HEK293 (cell line): Measurements from ENCODE around the gene NXT1.

Experiments used
- CTCF ChIA-PET: fragments of 350-600 bp; formaldehyde crosslinking; extraction: SDS; loops from one replicate; lab custom pipeline; 2021; ENCODE audit warnings: antibody characterized with exemption; lab: Yijun Ruan, JAX
- POLR2A ChIA-PET: fragments of 300-600 bp; formaldehyde crosslinking; extraction: SDS; loops from one replicate; lab custom pipeline; 2020; ENCODE audit warnings: antibody characterized with exemption, inconsistent platforms; lab: Yijun Ruan, JAX
- H3K27ac ChIP-seq: fragments of 200-500 bp; sonication (Bioruptor generic); 2 replicates; pipeline ENCODE4 v1.5.1; 2014; ENCODE audit warnings: low read depth, low read length, control low read depth, inconsistent platforms; ENCODE audit errors: extremely low read depth
- H3K36me3 ChIP-seq, 2 experiments: fragments of 200-500 bp in 1 of 2; sonication (Bioruptor generic) in 1 of 2; 1 replicate in 1 of 2; 2 replicates in 1 of 2; pipeline ENCODE4 v1.5.1; 2014 to 2017; ENCODE audit warnings: inconsistent platforms in 2 of 2, low read length in 2 of 2; ENCODE audit not compliant: control insufficient read depth in 2 of 2, insufficient read depth in 1 of 2
- H3K4me1 ChIP-seq: fragments of 200-500 bp; sonication (Bioruptor generic); 2 replicates; pipeline ENCODE4 v1.5.1; 2014; ENCODE audit warnings: mild to moderate bottlenecking, low read length, inconsistent platforms; ENCODE audit not compliant: control insufficient read depth, insufficient read depth
- H3K4me3 ChIP-seq: 2 replicates; pipeline ENCODE4 v1.5.1; 2011; ENCODE audit warnings: low read depth, mild to moderate bottlenecking, control low read depth, low read length, moderate library complexity
- H3K9me3 ChIP-seq: fragments of 200-500 bp; sonication (Bioruptor generic); 2 replicates; pipeline ENCODE4 v1.5.1; 2014; ENCODE audit warnings: low read depth, low read length, inconsistent platforms; ENCODE audit not compliant: control insufficient read depth, insufficient read depth
- BCL11B ChIP-seq: fragments of 450-650 bp; formaldehyde crosslinking; IDR thresholded peaks from 2 replicates; pipeline ENCODE4 v1.5.1; 2016; ENCODE audit warnings: low read depth, missing biosample characterization, missing genetic modification characterization
- IKZF3 ChIP-seq: fragments of 450-650 bp; IDR thresholded peaks from 2 replicates; pipeline ENCODE4 v1.5.0; 2018; ENCODE audit warnings: missing biosample characterization, mild to moderate bottlenecking, missing genetic modification characterization, moderate library complexity
- KLF9 ChIP-seq: fragments of 450-650 bp; formaldehyde crosslinking; IDR thresholded peaks from 2 replicates; pipeline ENCODE4 v1.5.1; 2016; ENCODE audit warnings: missing biosample characterization, missing genetic modification characterization, low read depth
- ZBTB20 ChIP-seq: fragments of 450-650 bp; formaldehyde crosslinking; IDR thresholded peaks from 2 replicates; pipeline ENCODE4 v1.5.1; 2016; ENCODE audit warnings: missing biosample characterization, missing genetic modification characterization
- ZFHX2 ChIP-seq: fragments of 450-650 bp; formaldehyde crosslinking; conservative IDR thresholded peaks from 2 replicates; pipeline ENCODE4 v1.5.1; 2016; ENCODE audit warnings: missing biosample characterization, missing genetic modification characterization
- ZNF146 ChIP-seq: fragments of 450-650 bp; formaldehyde crosslinking; IDR thresholded peaks from 2 replicates; pipeline ENCODE4 v1.5.1; 2016; ENCODE audit warnings: missing biosample characterization, missing genetic modification characterization
- ZNF155 ChIP-seq: fragments of 450-650 bp; formaldehyde crosslinking; IDR thresholded peaks from 2 replicates; pipeline ENCODE4 v1.5.1; 2016; ENCODE audit warnings: missing biosample characterization, missing genetic modification characterization
- ZNF169 ChIP-seq: fragments of 450-650 bp; formaldehyde crosslinking; IDR thresholded peaks from 2 replicates; pipeline ENCODE4 v1.5.1; 2016; ENCODE audit warnings: missing biosample characterization, missing genetic modification characterization
- ZNF211 ChIP-seq: fragments of 450-650 bp; formaldehyde crosslinking; IDR thresholded peaks from 2 replicates; pipeline ENCODE4 v1.5.1; 2016; ENCODE audit warnings: low read depth, missing biosample characterization, missing genetic modification characterization
- ZNF302 ChIP-seq: fragments of 450-650 bp; formaldehyde crosslinking; IDR thresholded peaks from 2 replicates; pipeline ENCODE4 v1.5.1; 2016; ENCODE audit warnings: missing biosample characterization, missing genetic modification characterization, low read depth
- ZNF335 ChIP-seq: fragments of 450-650 bp; formaldehyde crosslinking; conservative IDR thresholded peaks from 2 replicates; pipeline ENCODE4 v1.5.1; 2016; ENCODE audit warnings: missing biosample characterization, missing genetic modification characterization
- ZNF341 ChIP-seq: fragments of 450-650 bp; formaldehyde crosslinking; IDR thresholded peaks from 2 replicates; pipeline ENCODE4; 2016; ENCODE audit warnings: low read depth, missing biosample characterization, missing genetic modification characterization
- ZNF350 ChIP-seq: fragments of 450-650 bp; formaldehyde crosslinking; IDR thresholded peaks from 2 replicates; pipeline ENCODE4 v1.5.0; 2017; ENCODE audit warnings: missing biosample characterization, mild to moderate bottlenecking, missing genetic modification characterization
- ZNF433 ChIP-seq: fragments of 450-650 bp; formaldehyde crosslinking; IDR thresholded peaks from 2 replicates; pipeline ENCODE4 v1.5.1; 2016; ENCODE audit warnings: missing biosample characterization, missing genetic modification characterization, low read depth
- ZNF548 ChIP-seq: fragments of 450-650 bp; formaldehyde crosslinking; IDR thresholded peaks from 2 replicates; pipeline ENCODE4 v1.5.1; 2016; ENCODE audit warnings: missing biosample characterization, missing genetic modification characterization
- ZNF558 ChIP-seq: fragments of 450-650 bp; formaldehyde crosslinking; IDR thresholded peaks from 2 replicates; pipeline ENCODE4 v1.5.1; 2016; ENCODE audit warnings: missing biosample characterization, missing genetic modification characterization
- ZNF585B ChIP-seq: fragments of 450-650 bp; formaldehyde crosslinking; IDR thresholded peaks from 2 replicates; pipeline ENCODE4 v1.5.1; 2016; ENCODE audit warnings: missing biosample characterization, missing genetic modification characterization
- ZNF600 ChIP-seq: fragments of 450-650 bp; formaldehyde crosslinking; IDR thresholded peaks from 2 replicates; pipeline ENCODE4 v1.5.1; 2016; ENCODE audit warnings: missing biosample characterization, missing genetic modification characterization
- ZNF664 ChIP-seq: fragments of 450-650 bp; formaldehyde crosslinking; IDR thresholded peaks from 2 replicates; pipeline ENCODE4 v1.5.1; 2016; ENCODE audit warnings: missing biosample characterization, missing genetic modification characterization
- ZNF701 ChIP-seq: fragments of 450-650 bp; formaldehyde crosslinking; IDR thresholded peaks from 2 replicates; pipeline ENCODE4 v1.5.1; 2016; ENCODE audit warnings: missing biosample characterization, missing genetic modification characterization
- ZNF776 ChIP-seq: fragments of 450-650 bp; formaldehyde crosslinking; IDR thresholded peaks from 2 replicates; pipeline ENCODE4 v1.5.0; 2017; ENCODE audit warnings: missing biosample characterization, missing genetic modification characterization, borderline replicate concordance
- TF ChIP-seq, protein P1 (sequence below): fragments of 450-650 bp; formaldehyde crosslinking; IDR thresholded peaks from 2 replicates; pipeline ENCODE4 v1.5.1; 2016; ENCODE audit warnings: missing biosample characterization, missing genetic modification characterization, borderline replicate concordance
- TF ChIP-seq, protein P2 (sequence below): fragments of 450-650 bp; formaldehyde crosslinking; conservative IDR thresholded peaks from 2 replicates; pipeline ENCODE4 v1.5.1; 2016; ENCODE audit warnings: low read depth, missing biosample characterization, missing genetic modification characterization
- TF ChIP-seq, protein P3 (sequence below): fragments of 450-650 bp; formaldehyde crosslinking; IDR thresholded peaks from 2 replicates; pipeline ENCODE4 v1.5.1; 2016; ENCODE audit warnings: missing biosample characterization, missing genetic modification characterization

NXT1 gene

DNA sequence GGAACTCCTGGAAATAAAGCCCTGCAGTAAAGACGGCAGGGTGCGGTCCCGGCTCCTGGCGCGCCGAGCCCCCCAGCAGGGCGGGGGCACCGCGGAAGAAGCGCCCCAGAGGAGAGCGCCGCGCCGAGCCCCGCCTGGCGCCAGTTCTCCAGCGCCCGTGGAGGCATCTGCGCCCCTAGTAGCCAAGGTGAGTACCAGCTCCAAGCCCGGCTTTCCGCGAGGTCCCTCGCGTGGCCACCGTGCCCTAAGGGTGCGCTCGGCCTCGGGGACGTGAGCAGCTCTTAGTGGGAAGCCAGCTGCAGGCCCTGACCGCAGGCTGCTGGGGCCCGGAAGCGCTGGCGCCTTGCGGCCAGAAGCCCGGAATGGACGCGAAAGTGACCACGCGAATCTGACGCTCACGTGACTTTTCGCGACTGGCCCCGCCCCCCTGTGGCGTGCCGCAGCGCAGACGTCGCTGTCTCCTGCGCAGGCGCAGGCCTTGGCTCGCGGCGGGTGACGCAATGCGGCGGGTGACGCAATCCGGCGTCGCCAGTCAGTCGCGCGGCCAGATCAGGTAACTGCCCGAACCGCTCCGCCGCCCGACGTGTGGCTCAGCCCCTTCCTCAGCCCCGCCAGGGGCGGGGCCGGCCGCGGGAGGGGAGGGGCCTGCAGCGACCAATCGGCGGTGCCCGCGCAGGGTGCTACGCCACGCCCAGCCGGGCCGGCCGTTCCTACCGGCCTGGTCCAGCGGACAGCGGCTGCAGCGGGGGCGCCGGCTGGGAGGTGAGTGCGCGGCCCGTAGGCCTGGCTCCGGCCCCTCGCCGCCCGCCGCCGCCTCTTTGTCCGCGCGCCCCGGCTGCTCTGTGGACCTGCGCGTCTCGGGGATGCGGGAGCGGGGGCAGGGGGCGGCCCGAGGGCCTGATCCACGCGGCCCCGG lies 11.1 kb downstream of the NXT1 start, which contains the start of gene GZF1 (continued):
- TF ChIP-seq, protein P1, sequence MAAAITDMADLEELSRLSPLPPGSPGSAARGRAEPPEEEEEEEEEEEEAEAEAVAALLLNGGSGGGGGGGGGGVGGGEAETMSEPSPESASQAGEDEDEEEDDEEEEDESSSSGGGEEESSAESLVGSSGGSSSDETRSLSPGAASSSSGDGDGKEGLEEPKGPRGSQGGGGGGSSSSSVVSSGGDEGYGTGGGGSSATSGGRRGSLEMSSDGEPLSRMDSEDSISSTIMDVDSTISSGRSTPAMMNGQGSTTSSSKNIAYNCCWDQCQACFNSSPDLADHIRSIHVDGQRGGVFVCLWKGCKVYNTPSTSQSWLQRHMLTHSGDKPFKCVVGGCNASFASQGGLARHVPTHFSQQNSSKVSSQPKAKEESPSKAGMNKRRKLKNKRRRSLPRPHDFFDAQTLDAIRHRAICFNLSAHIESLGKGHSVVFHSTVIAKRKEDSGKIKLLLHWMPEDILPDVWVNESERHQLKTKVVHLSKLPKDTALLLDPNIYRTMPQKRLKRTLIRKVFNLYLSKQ (tag by site-specific recombination), result no peak
- TF ChIP-seq BCL11B (tag by site-specific recombination), result peak; percentile 50; the same call in 1 of the 2 replicates
- TF ChIP-seq IKZF3 (tag by site-specific recombination), result no peak
- TF ChIP-seq ZNF146 (tag by site-specific recombination), result no peak
- TF ChIP-seq, protein P2, sequence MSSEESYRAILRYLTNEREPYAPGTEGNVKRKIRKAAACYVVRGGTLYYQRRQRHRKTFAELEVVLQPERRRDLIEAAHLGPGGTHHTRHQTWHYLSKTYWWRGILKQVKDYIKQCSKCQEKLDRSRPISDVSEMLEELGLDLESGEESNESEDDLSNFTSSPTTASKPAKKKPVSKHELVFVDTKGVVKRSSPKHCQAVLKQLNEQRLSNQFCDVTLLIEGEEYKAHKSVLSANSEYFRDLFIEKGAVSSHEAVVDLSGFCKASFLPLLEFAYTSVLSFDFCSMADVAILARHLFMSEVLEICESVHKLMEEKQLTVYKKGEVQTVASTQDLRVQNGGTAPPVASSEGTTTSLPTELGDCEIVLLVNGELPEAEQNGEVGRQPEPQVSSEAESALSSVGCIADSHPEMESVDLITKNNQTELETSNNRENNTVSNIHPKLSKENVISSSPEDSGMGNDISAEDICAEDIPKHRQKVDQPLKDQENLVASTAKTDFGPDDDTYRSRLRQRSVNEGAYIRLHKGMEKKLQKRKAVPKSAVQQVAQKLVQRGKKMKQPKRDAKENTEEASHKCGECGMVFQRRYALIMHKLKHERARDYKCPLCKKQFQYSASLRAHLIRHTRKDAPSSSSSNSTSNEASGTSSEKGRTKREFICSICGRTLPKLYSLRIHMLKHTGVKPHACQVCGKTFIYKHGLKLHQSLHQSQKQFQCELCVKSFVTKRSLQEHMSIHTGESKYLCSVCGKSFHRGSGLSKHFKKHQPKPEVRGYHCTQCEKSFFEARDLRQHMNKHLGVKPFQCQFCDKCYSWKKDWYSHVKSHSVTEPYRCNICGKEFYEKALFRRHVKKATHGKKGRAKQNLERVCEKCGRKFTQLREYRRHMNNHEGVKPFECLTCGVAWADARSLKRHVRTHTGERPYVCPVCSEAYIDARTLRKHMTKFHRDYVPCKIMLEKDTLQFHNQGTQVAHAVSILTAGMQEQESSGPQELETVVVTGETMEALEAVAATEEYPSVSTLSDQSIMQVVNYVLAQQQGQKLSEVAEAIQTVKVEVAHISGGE (tag by site-specific recombination), result peak; percentile 82
- TF ChIP-seq ZNF350 (tag by site-specific recombination), result no peak
- no peak for TF ChIP-seq ZNF701 (tag by site-specific recombination)
- TF ChIP-seq KLF9, result peak; percentile 95
- no peak for TF ChIP-seq ZNF302
- TF ChIP-seq ZNF169 (tag by site-specific recombination), result no peak
- TF ChIP-seq ZNF211 (tag by site-specific recombination), result no peak
- TF ChIP-seq ZNF558 (tag by site-specific recombination), result no peak
- no peak for TF ChIP-seq ZNF433 (tag by site-specific recombination)
- no peak for TF ChIP-seq ZNF776 (tag by site-specific recombination)
- no peak for TF ChIP-seq ZNF548 (tag by site-specific recombination)
- TF ChIP-seq, all 188 proteins: peak for 61

DNA sequence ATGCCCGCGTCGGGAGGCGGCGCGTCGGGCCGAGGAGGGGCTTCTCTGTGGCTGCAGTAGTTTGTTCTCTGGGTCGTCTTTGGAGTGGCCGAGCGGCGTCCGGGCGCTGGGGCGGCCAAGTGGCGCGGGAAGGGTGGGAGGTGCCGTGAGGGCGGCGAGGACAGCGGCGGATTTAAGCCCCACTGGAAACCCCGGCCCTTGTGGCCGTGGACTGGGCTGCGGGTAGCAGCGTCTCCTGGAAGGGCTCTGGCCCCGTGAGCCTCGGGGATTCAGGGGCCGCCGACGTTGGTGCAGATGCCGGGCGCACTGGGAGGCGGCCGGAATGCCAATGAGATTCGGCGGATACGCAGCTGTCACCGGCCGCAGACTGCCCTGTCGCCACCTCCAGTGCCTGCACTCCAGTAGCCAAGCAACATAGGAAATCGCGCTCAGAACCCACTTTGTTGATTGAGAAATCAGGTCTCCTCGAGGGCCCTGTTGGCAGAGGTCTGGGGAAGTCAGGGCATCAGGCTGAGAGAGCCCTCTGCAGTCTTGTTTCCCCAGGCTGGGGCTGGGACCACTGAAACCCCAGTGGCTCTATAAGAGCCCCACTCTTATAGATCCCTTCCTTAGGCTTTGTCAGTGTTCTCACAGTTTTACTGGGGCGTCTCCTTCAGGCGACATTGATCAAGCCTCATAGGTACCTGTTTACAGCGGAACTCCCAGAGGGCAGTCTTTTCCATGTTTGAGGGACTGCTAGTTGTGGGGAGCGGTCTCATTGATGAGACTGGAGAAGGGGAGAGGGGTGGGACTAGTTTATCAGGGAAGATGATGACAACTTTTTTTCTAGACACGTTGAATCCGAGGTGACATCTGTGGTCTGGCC lies 12.0 kb downstream of the NXT1 start:
- no peaks in the 10 kb centered on the region for H3K9me3 ChIP-seq
- ChIA-PET CTCF (no interaction called here), POLR2A (no interaction called here)
- peak overlapping the region; percentile 67; the same call in 1 of the 2 replicates for H3K27ac ChIP-seq
- TF ChIP-seq ZNF664 (tag by site-specific recombination), result no peak
- no peak for TF ChIP-seq ZNF585B
- TF ChIP-seq ZNF335 (tag by site-specific recombination), result peak; percentile 85
- TF ChIP-seq ZFHX2 (tag by site-specific recombination), result 0 out of 2 replicates have a peak, but pooled peaks have one; percentile 11
- TF ChIP-seq ZNF341 (tag by site-specific recombination), result peak; percentile 52; the same call in 1 of the 2 replicates
- TF ChIP-seq ZBTB20, result peak; percentile 62; the same call in 1 of the 2 replicates
- TF ChIP-seq ZNF600 (tag by site-specific recombination), result 0 out of 2 replicates have a peak, but pooled peaks have one; percentile 38
- no peak for TF ChIP-seq ZNF155 (tag by site-specific recombination)
- TF ChIP-seq, protein P3, sequence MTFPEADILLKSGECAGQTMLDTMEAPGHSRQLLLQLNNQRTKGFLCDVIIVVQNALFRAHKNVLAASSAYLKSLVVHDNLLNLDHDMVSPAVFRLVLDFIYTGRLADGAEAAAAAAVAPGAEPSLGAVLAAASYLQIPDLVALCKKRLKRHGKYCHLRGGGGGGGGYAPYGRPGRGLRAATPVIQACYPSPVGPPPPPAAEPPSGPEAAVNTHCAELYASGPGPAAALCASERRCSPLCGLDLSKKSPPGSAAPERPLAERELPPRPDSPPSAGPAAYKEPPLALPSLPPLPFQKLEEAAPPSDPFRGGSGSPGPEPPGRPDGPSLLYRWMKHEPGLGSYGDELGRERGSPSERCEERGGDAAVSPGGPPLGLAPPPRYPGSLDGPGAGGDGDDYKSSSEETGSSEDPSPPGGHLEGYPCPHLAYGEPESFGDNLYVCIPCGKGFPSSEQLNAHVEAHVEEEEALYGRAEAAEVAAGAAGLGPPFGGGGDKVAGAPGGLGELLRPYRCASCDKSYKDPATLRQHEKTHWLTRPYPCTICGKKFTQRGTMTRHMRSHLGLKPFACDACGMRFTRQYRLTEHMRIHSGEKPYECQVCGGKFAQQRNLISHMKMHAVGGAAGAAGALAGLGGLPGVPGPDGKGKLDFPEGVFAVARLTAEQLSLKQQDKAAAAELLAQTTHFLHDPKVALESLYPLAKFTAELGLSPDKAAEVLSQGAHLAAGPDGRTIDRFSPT (tag by site-specific recombination), result 0 out of 2 replicates have a peak, but pooled peaks have one; percentile 11
- H3K36me3 ChIP-seq, result peaks cover 0 to 33% of the 10 kb centered on the region in 2 experiments; a peak in 1 of 3 replicates
- peak overlapping the region; percentile 73 for H3K4me3 ChIP-seq
- peaks cover 9% of the 10 kb centered on the region; the same call in 1 of the 2 replicates for H3K4me1 ChIP-seq
